H9 (cell line): ENCODE data around the gene CTNS. TPM values are rescaled to one million over a fixed set of nuclear protein-coding genes. Genes with fewer than 3 reads are reported as not detected.

ENCODE experiments used
- DNase-seq: peaks from one replicate; pipeline ENCODE4 v3.0.0-alpha.2; 2017
- H2AFZ ChIP-seq: one replicate; pipeline ENCODE4 v1.6.1; 2013; ENCODE audit warnings: mild to moderate bottlenecking, low read length, control low read depth, moderate library complexity
- H2AK5ac ChIP-seq: 2 replicates; pipeline ENCODE4 v1.6.1; 2013; ENCODE audit warnings: low read length, control low read depth, mixed read lengths; ENCODE audit not compliant: insufficient read length
- H2BK120ac ChIP-seq: one replicate; pipeline ENCODE4 v1.6.1; 2013; ENCODE audit warnings: low read depth, mild to moderate bottlenecking, low read length, control low read depth, inconsistent platforms; ENCODE audit not compliant: poor library complexity, severe bottlenecking
- H2BK12ac ChIP-seq: 2 replicates; pipeline ENCODE4 v1.6.1; 2013; ENCODE audit warnings: low read length, control low read depth, mixed read lengths, low read depth; ENCODE audit not compliant: insufficient read length
- H2BK15ac ChIP-seq: 2 replicates; pipeline ENCODE4 v1.6.1; 2013; ENCODE audit warnings: low read depth, low read length, control low read depth
- H2BK20ac ChIP-seq: one replicate; pipeline ENCODE4 v1.6.1; 2013; ENCODE audit warnings: low read depth, mild to moderate bottlenecking, low read length, control low read depth, inconsistent platforms; ENCODE audit not compliant: poor library complexity, severe bottlenecking
- H2BK5ac ChIP-seq: 2 replicates; pipeline ENCODE4 v1.6.1; 2013; ENCODE audit warnings: low read length, control low read depth, mixed read lengths; ENCODE audit not compliant: insufficient read length
- H3K14ac ChIP-seq: 2 replicates; pipeline ENCODE4 v1.6.1; 2013; ENCODE audit warnings: low read length, control low read depth; ENCODE audit not compliant: insufficient read depth
- H3K18ac ChIP-seq: 2 replicates; pipeline ENCODE4 v1.6.1; 2013; ENCODE audit warnings: low read depth, mild to moderate bottlenecking, mixed read lengths, low read length, control low read depth; ENCODE audit not compliant: insufficient read length
- H3K23ac ChIP-seq: 2 replicates; pipeline ENCODE4 v1.6.1; 2013; ENCODE audit warnings: low read length, control low read depth, mixed read lengths, low read depth; ENCODE audit not compliant: insufficient read length
- H3K23me2 ChIP-seq: 2 replicates; pipeline ENCODE4 v1.6.1; 2013; ENCODE audit warnings: low read depth, mild to moderate bottlenecking, mixed read lengths, low read length, control low read depth; ENCODE audit not compliant: insufficient read length, poor library complexity, severe bottlenecking
- H3K27ac ChIP-seq: 2 replicates; pipeline ENCODE4 v1.5.1; 2013; ENCODE audit warnings: low read length, control low read depth, mixed read lengths, low read depth; ENCODE audit not compliant: insufficient read length
- H3K27me3 ChIP-seq: 2 replicates; pipeline ENCODE4 v1.6.1; 2013; ENCODE audit warnings: low read length, control low read depth, inconsistent platforms; ENCODE audit not compliant: insufficient read depth
- H3K4ac ChIP-seq: 2 replicates; pipeline ENCODE4 v1.6.1; 2013; ENCODE audit warnings: low read depth, mild to moderate bottlenecking, control low read depth, inconsistent platforms, low read length, moderate library complexity
- H3K4me1 ChIP-seq: 2 replicates; pipeline ENCODE4 v1.6.1; 2013; ENCODE audit warnings: low read length, control low read depth, inconsistent platforms; ENCODE audit not compliant: insufficient read depth
- H3K4me2 ChIP-seq: 2 replicates; pipeline ENCODE4 v1.6.1; 2013; ENCODE audit warnings: low read length, control low read depth, mixed read lengths; ENCODE audit not compliant: insufficient read length, insufficient read depth
- H3K56ac ChIP-seq: 2 replicates; pipeline ENCODE4 v1.6.1; 2013; ENCODE audit warnings: low read depth, mild to moderate bottlenecking, mixed read lengths, low read length, control low read depth; ENCODE audit not compliant: insufficient read length
- H3K79me1 ChIP-seq: 2 replicates; pipeline ENCODE4 v1.6.1; 2013; ENCODE audit warnings: low read depth, mild to moderate bottlenecking, moderate library complexity, low read length, control low read depth, inconsistent platforms; ENCODE audit not compliant: insufficient read depth, poor library complexity, severe bottlenecking
- H3K79me2 ChIP-seq: 2 replicates; pipeline ENCODE4 v1.6.1; 2013; ENCODE audit warnings: low read length, control low read depth, inconsistent platforms; ENCODE audit not compliant: insufficient read depth
- H3K9ac ChIP-seq: 2 replicates; pipeline ENCODE4 v1.6.1; 2013; ENCODE audit warnings: low read length, control low read depth, mixed read lengths; ENCODE audit not compliant: insufficient read length; ENCODE audit errors: extremely low read depth
- H3K9me3 ChIP-seq: one replicate; pipeline ENCODE4 v1.6.1; 2013; ENCODE audit warnings: low read depth, low read length, inconsistent platforms; ENCODE audit not compliant: control insufficient read depth
- H3T11ph ChIP-seq: one replicate; pipeline ENCODE4 v1.6.1; 2013; ENCODE audit warnings: mild to moderate bottlenecking, low read length, control low read depth, inconsistent platforms
- H4K20me1 ChIP-seq: one replicate; pipeline ENCODE4 v1.6.1; 2013; ENCODE audit not compliant: control insufficient read depth, insufficient read length, insufficient read depth
- H4K5ac ChIP-seq: 2 replicates; pipeline ENCODE4 v1.6.1; 2013; ENCODE audit warnings: low read depth, mild to moderate bottlenecking, mixed read lengths, low read length, control low read depth; ENCODE audit not compliant: insufficient read length
- H4K8ac ChIP-seq: replicated peaks from 2 replicates; pipeline ENCODE4 v1.6.1; 2013; ENCODE audit warnings: low read length, control low read depth, mixed read lengths, low read depth; ENCODE audit not compliant: insufficient read length
- H4K91ac ChIP-seq: 2 replicates; pipeline ENCODE4 v1.6.1; 2013; ENCODE audit warnings: low read depth, mild to moderate bottlenecking, moderate library complexity, mixed read lengths, low read length, control low read depth; ENCODE audit not compliant: insufficient read length
- H3K27ac Mint-ChIP-seq, 3 experiments: 2 replicates in 2 of 3; 3 replicates in 1 of 3; pipeline ENCODE4 v1.8.0; 2020 to 2021; ENCODE audit warnings: mixed read lengths in 3 of 3, mild to moderate bottlenecking in 1 of 3, moderate library complexity in 1 of 3
- H3K27me3 Mint-ChIP-seq: 2 replicates; pipeline ENCODE4 v1.8.0; 2021; ENCODE audit warnings: low read depth, mild to moderate bottlenecking, moderate library complexity, mixed read lengths
- H3K36me3 Mint-ChIP-seq, 3 experiments: 2 replicates in 2 of 3; 3 replicates in 1 of 3; pipeline ENCODE4 v1.8.0; 2020 to 2021; ENCODE audit warnings: low read depth in 3 of 3, mixed read lengths in 3 of 3; ENCODE audit not compliant: insufficient read depth in 1 of 3
- H3K4me1 Mint-ChIP-seq, 2 experiments: 2 replicates each; pipeline ENCODE4 v1.8.0; 2020; ENCODE audit warnings: mixed read lengths in 2 of 2
- H3K4me3 Mint-ChIP-seq, 2 experiments: 2 replicates in 1 of 2; 3 replicates in 1 of 2; pipeline ENCODE4 v1.8.0; 2020 to 2021; ENCODE audit warnings: mild to moderate bottlenecking in 2 of 2, mixed read lengths in 2 of 2, moderate library complexity in 1 of 2
- H3K9me3 Mint-ChIP-seq, 2 experiments: 2 replicates in 1 of 2; 3 replicates in 1 of 2; pipeline ENCODE4 v1.8.0; 2020; ENCODE audit warnings: mild to moderate bottlenecking in 2 of 2, mixed read lengths in 2 of 2, moderate library complexity in 1 of 2
- WGBS: extraction: QIAGEN DNeasy Blood & Tissue Kit; methylation state at CpG from one replicate; pipeline ENCODE4 v1.1.7; 2013; ENCODE audit warnings: missing lambda C conversion rate, low lambda C conversion rate, mixed read lengths; ENCODE audit not compliant: insufficient read length; ENCODE audit errors: extremely low coverage; 5-methylcytosine and 5-hydroxymethylcytosine counted together
- total RNA-seq: library from RNA; stranded (reverse); gene quantifications from 2 replicates; pipeline ENCODE4 v1.2.1, GENCODE V29; 2021
- TF ChIP-seq, protein P1 (sequence below): fragments of 200-600 bp; sonication (generic); conservative IDR thresholded peaks from 3 replicates; pipeline ENCODE4 v1.8.0; 2021; ENCODE audit warnings: antibody characterized with exemption, mild to moderate bottlenecking

CTNS gene
- total RNA-seq, 1 experiment from 2014 or later, result 12.8 TPM

DNA sequence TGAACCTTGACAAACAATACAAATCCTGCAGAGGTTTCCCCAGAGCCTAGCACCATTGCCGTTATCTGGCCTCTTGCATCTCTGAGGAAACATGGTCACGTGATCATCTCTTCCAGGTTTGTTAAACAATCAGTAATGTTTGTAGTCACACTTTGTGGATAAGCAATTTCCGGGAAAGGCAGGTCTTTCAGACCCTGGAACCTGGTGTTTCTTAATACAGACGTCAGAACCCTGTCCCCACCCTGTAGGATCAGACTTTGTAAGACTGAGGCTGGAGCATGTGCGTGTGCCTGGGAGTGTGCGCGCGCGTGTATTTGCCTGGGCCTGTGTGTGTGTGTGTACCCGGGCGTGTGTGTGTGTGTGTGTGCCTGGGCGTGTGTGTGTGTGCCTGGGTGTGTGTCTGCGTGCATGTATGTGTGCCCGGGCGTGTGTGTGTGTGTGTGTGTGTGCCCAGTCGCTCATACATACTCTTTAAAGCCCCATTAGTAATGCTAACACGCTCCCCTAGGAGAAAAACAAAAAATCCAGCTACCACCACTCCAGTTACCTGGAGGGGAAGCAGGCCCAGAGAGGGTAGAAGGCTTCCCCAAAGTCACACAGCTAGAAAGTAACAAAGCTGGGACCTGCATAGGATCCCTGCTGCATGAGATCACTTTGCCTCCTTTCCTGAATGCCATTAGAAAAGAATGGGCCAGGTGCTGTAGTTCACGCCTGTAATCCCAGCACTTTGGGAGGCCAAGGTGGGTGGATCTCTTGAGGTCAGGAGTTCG is 5.3 kb downstream of the CTNS start:
- H3K4me3 Mint-ChIP-seq, result no peak overlapping the region
- H3K18ac ChIP-seq, result no peak overlapping the region
- no peak overlapping the region for H2AFZ ChIP-seq
- peaks cover 4% of the 10 kb centered on the region for H3K23me2 ChIP-seq
- no peak overlapping the region for H2BK5ac ChIP-seq
- H3K56ac ChIP-seq, result no peak overlapping the region
- no CpG with 5 or more reads among the region's 19 CpGs for WGBS
- peaks cover 3 to 28% (median 23%) of the 10 kb centered on the region in 3 experiments; a peak in 6 of 7 replicates for H3K36me3 Mint-ChIP-seq
- no peak overlapping the region for H3K4me2 ChIP-seq
- no peak overlapping the region for H2BK12ac ChIP-seq
- no peaks in the 10 kb centered on the region for H3K27me3 ChIP-seq
- no peak overlapping the region for H3K9ac ChIP-seq
- H3K4ac ChIP-seq, result no peak overlapping the region; the same call in 1 of the 2 replicates
- no peak overlapping the region for H2BK20ac ChIP-seq
- H3K27ac ChIP-seq, result no peak overlapping the region
- H2AK5ac ChIP-seq, result no peak overlapping the region
- no peak overlapping the region for H4K5ac ChIP-seq
- H3T11ph ChIP-seq, result no peak overlapping the region
- no peak overlapping the region for H4K91ac ChIP-seq
- TF ChIP-seq, protein P1, sequence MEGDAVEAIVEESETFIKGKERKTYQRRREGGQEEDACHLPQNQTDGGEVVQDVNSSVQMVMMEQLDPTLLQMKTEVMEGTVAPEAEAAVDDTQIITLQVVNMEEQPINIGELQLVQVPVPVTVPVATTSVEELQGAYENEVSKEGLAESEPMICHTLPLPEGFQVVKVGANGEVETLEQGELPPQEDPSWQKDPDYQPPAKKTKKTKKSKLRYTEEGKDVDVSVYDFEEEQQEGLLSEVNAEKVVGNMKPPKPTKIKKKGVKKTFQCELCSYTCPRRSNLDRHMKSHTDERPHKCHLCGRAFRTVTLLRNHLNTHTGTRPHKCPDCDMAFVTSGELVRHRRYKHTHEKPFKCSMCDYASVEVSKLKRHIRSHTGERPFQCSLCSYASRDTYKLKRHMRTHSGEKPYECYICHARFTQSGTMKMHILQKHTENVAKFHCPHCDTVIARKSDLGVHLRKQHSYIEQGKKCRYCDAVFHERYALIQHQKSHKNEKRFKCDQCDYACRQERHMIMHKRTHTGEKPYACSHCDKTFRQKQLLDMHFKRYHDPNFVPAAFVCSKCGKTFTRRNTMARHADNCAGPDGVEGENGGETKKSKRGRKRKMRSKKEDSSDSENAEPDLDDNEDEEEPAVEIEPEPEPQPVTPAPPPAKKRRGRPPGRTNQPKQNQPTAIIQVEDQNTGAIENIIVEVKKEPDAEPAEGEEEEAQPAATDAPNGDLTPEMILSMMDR, result no peak
- peak overlapping the region in 1 of 3 experiments; percentile 74; a peak in 3 of 7 replicates for H3K27ac Mint-ChIP-seq
- no peaks in the 10 kb centered on the region for H3K27me3 Mint-ChIP-seq
- no peak for DNase-seq
- no peak overlapping the region for H2BK15ac ChIP-seq
- no peak overlapping the region for H4K8ac ChIP-seq
- no peaks in the 10 kb centered on the region for H3K9me3 ChIP-seq
- no peaks in the 10 kb centered on the region for H3K79me1 ChIP-seq
- no peaks in the 10 kb centered on the region; the same call in 1 of the 2 replicates for H3K4me1 ChIP-seq
- H3K9me3 Mint-ChIP-seq, result no peaks in the 10 kb centered on the region
- no peaks in the 10 kb centered on the region for H3K79me2 ChIP-seq
- no peak overlapping the region for H3K14ac ChIP-seq
- no peak overlapping the region for H2BK120ac ChIP-seq
- H3K4me1 Mint-ChIP-seq, result peaks cover 20 to 22% of the 10 kb centered on the region in 2 experiments
- no peaks in the 10 kb centered on the region for H4K20me1 ChIP-seq
- H3K23ac ChIP-seq, result no peak overlapping the region
